HepG2 (cell line): ENCODE measurements around the gene SH3YL1. TPM values are rescaled to one million over a fixed set of nuclear protein-coding genes. Genes with fewer than 3 reads are reported as not detected.

Experiments
- EP300 ChIP-seq, 3 experiments: sonication (generic) in 1 of 3; formaldehyde crosslinking in 1 of 3; IDR thresholded peaks; 2 replicates each; pipeline versions ENCODE4 v1.5.1 to v1.6.1; 2011 to 2020; ENCODE audit warnings: low read depth in 2 of 3, low read length in 2 of 3, borderline replicate concordance in 1 of 3, improper control_type of control experiment in 1 of 3, mild to moderate bottlenecking in 1 of 3, missing genetic modification reagents in 1 of 3, moderate library complexity in 1 of 3
- HES4 ChIP-seq: sonication (generic); formaldehyde crosslinking; IDR thresholded peaks from 2 replicates; pipeline ENCODE4 v1.9.0; 2021; ENCODE audit warnings: mild to moderate bottlenecking, missing genetic modification reagents, borderline replicate concordance
- HMG20A ChIP-seq: IDR thresholded peaks from 2 replicates; pipeline ENCODE4 v1.6.1; 2016; ENCODE audit warnings: borderline replicate concordance
- NFIC ChIP-seq: IDR thresholded peaks from 2 replicates; pipeline ENCODE4 v1.6.1; 2012; ENCODE audit warnings: mild to moderate bottlenecking, low read length, inconsistent platforms
- PHF5A ChIP-seq: IDR thresholded peaks from one replicate; pipeline ENCODE4 v1.6.1; 2018; ENCODE audit warnings: low read depth, missing genetic modification reagents; ENCODE audit not compliant: unreplicated experiment
- RAD51 ChIP-seq: fragments of 450-650 bp; IDR thresholded peaks from 2 replicates; pipeline ENCODE4 v1.6.1; 2016; ENCODE audit warnings: borderline replicate concordance
- RARA ChIP-seq: IDR thresholded peaks from 2 replicates; pipeline ENCODE4 v1.6.1; 2016; ENCODE audit warnings: missing genetic modification reagents, missing compliant biosample characterization
- RBM22 ChIP-seq: fragments of 200-400 bp; formaldehyde crosslinking; optimal IDR thresholded peaks from 2 replicates; pipeline ENCODE3; 2017; ENCODE audit warnings: mild to moderate bottlenecking, low read length, moderate library complexity
- REPIN1 ChIP-seq: sonication (generic); formaldehyde crosslinking; IDR thresholded peaks from 2 replicates; pipeline ENCODE4 v1.8.0; 2022; ENCODE audit warnings: missing genetic modification reagents, low read depth, mild to moderate bottlenecking, borderline replicate concordance
- SIX1 ChIP-seq: sonication (generic); formaldehyde crosslinking; IDR thresholded peaks from 2 replicates; pipeline ENCODE4 v1.4.0; 2020; ENCODE audit warnings: missing genetic modification reagents, borderline replicate concordance
- SMC3 ChIP-seq: IDR thresholded peaks from 2 replicates; pipeline ENCODE4 v1.6.1; 2011; ENCODE audit warnings: low read length, improper control_type of control experiment
- SP4 ChIP-seq: sonication (generic); formaldehyde crosslinking; IDR thresholded peaks from 2 replicates; pipeline ENCODE4 v1.8.1; 2023; ENCODE audit warnings: mild to moderate bottlenecking, missing genetic modification reagents
- TAF15 ChIP-seq: fragments of 200-400 bp; formaldehyde crosslinking; IDR thresholded peaks from one replicate; pipeline ENCODE4 v1.6.1; 2018; ENCODE audit warnings: mild to moderate bottlenecking, low read depth, low read length; ENCODE audit not compliant: poor library complexity, severe bottlenecking
- ZBTB4 ChIP-seq: sonication (generic); formaldehyde crosslinking; IDR thresholded peaks from 2 replicates; pipeline ENCODE4 v1.4.0; 2020; ENCODE audit warnings: missing genetic modification reagents, mild to moderate bottlenecking, borderline replicate concordance
- ZNF431 ChIP-seq: sonication (generic); formaldehyde crosslinking; IDR thresholded peaks from 2 replicates; pipeline ENCODE4 v1.9.0; 2022; ENCODE audit warnings: missing genetic modification reagents, low read depth, mild to moderate bottlenecking, borderline replicate concordance
- ZNF543 ChIP-seq: sonication (generic); formaldehyde crosslinking; IDR thresholded peaks from 2 replicates; pipeline ENCODE4 v1.4.0; 2020; ENCODE audit warnings: mild to moderate bottlenecking, missing genetic modification reagents
- ZNF556 ChIP-seq: sonication (generic); formaldehyde crosslinking; IDR thresholded peaks from 2 replicates; pipeline ENCODE4 v1.4.0; 2020; ENCODE audit warnings: mild to moderate bottlenecking, missing genetic modification reagents, borderline replicate concordance
- ZNF564 ChIP-seq: sonication (generic); formaldehyde crosslinking; IDR thresholded peaks from 2 replicates; pipeline ENCODE4 v1.8.1; 2023; ENCODE audit warnings: mild to moderate bottlenecking, missing genetic modification reagents
- polyA plus RNA-seq, 8 experiments: library from polyadenylated mRNA; depleted of rRNA in 3 of 8; stranded (reverse) in 7 of 8; unstranded in 1 of 8; fragments of >200 nt; fragmentation: Illumina TruSeq in 4 of 8; extraction: Trizol in 4 of 8; gene quantifications; 2 replicates each; pipeline versions ENCODE4 v1.2.1 to v1.2.3, GENCODE V29; 2011 to 2016; ENCODE audit warnings: low read depth in 4 of 8, missing spikeins in 1 of 8, mixed read lengths in 1 of 8; ENCODE audit not compliant: insufficient read depth in 1 of 8
- total RNA-seq, 5 experiments: library from RNA; depleted of rRNA; stranded (reverse); fragments of >200 nt; fragmentation: Illumina TruSeq; extraction: Trizol; gene quantifications; 2 replicates each; pipeline ENCODE4 v1.2.3, GENCODE V29; 2016; ENCODE audit warnings: low read depth in 1 of 5
- TF ChIP-seq, protein P1 (sequence below): sonication (generic); formaldehyde crosslinking; IDR thresholded peaks from 2 replicates; pipeline ENCODE4 v1.4.0; 2020; ENCODE audit warnings: missing genetic modification reagents
- TF ChIP-seq, protein P2 (sequence below): sonication (generic); formaldehyde crosslinking; IDR thresholded peaks from 2 replicates; pipeline ENCODE4 v1.5.0; 2020; ENCODE audit warnings: missing genetic modification reagents

Gene SH3YL1
- total and polyA plus RNA-seq, 2 of the 13 experiments (the other 11 are each of a cell fraction or from before 2014, with no cell fraction given) = 13.0 to 48.2 TPM

GRCh38 chr2:263774-264492, at the start of gene SH3YL1 (continued):
- TF ChIP-seq TAF15 (no peak), EP300 (IDR thresholded peaks at IDR 0.05; ENCODE audit: low read depth in 2 of 2, low read length in 2 of 2) (no peak), EP300 (CRISPR knock-in tag; IDR thresholded peaks at IDR 0.05; ENCODE audit: borderline replicate concordance) (no peak), ZNF431 (peak; percentile 43; the same call in 1 of the 2 replicates), RBM22 (no peak), HES4 (CRISPR knock-in tag) (peak; percentile 78; the same call in 1 of the 2 replicates), ZNF543 (CRISPR knock-in tag) (no peak), ZBTB4 (CRISPR knock-in tag) (no peak), RARA (CRISPR knock-in tag) (no peak), RAD51 (no peak), SIX1 (no peak), PHF5A (CRISPR knock-in tag) (no peak), REPIN1 (CRISPR knock-in tag) (no peak), ZNF556 (no peak), SP4 (CRISPR knock-in tag) (peak; percentile 45; the same call in 1 of the 2 replicates), NFIC (no peak), ZNF564 (0 out of 2 replicates have a peak, but pooled peaks have one; percentile 50), SMC3 (no peak), HMG20A (CRISPR knock-in tag) (no peak)
- TF ChIP-seq, protein P1, sequence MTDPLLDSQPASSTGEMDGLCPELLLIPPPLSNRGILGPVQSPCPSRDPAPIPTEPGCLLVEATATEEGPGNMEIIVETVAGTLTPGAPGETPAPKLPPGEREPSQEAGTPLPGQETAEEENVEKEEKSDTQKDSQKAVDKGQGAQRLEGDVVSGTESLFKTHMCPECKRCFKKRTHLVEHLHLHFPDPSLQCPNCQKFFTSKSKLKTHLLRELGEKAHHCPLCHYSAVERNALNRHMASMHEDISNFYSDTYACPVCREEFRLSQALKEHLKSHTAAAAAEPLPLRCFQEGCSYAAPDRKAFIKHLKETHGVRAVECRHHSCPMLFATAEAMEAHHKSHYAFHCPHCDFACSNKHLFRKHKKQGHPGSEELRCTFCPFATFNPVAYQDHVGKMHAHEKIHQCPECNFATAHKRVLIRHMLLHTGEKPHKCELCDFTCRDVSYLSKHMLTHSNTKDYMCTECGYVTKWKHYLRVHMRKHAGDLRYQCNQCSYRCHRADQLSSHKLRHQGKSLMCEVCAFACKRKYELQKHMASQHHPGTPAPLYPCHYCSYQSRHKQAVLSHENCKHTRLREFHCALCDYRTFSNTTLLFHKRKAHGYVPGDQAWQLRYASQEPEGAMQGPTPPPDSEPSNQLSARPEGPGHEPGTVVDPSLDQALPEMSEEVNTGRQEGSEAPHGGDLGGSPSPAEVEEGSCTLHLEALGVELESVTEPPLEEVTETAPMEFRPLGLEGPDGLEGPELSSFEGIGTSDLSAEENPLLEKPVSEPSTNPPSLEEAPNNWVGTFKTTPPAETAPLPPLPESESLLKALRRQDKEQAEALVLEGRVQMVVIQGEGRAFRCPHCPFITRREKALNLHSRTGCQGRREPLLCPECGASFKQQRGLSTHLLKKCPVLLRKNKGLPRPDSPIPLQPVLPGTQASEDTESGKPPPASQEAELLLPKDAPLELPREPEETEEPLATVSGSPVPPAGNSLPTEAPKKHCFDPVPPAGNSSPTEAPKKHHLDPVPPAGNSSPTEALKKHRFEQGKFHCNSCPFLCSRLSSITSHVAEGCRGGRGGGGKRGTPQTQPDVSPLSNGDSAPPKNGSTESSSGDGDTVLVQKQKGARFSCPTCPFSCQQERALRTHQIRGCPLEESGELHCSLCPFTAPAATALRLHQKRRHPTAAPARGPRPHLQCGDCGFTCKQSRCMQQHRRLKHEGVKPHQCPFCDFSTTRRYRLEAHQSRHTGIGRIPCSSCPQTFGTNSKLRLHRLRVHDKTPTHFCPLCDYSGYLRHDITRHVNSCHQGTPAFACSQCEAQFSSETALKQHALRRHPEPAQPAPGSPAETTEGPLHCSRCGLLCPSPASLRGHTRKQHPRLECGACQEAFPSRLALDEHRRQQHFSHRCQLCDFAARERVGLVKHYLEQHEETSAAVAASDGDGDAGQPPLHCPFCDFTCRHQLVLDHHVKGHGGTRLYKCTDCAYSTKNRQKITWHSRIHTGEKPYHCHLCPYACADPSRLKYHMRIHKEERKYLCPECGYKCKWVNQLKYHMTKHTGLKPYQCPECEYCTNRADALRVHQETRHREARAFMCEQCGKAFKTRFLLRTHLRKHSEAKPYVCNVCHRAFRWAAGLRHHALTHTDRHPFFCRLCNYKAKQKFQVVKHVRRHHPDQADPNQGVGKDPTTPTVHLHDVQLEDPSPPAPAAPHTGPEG = no peak
- TF ChIP-seq, protein P2, sequence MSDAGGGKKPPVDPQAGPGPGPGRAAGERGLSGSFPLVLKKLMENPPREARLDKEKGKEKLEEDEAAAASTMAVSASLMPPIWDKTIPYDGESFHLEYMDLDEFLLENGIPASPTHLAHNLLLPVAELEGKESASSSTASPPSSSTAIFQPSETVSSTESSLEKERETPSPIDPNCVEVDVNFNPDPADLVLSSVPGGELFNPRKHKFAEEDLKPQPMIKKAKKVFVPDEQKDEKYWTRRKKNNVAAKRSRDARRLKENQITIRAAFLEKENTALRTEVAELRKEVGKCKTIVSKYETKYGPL (CRISPR knock-in tag) = no peak
